GM12801 (cell line): ENCODE data around the gene ETV4.

ENCODE experiments used
- TF ChIP-seq, protein P1 (sequence below): IDR thresholded peaks from one replicate; pipeline ENCODE4 v1.5.1; 2011; ENCODE audit warnings: control low read depth; ENCODE audit not compliant: insufficient read length; ENCODE audit errors: extremely low read depth

Gene ETV4

DNA sequence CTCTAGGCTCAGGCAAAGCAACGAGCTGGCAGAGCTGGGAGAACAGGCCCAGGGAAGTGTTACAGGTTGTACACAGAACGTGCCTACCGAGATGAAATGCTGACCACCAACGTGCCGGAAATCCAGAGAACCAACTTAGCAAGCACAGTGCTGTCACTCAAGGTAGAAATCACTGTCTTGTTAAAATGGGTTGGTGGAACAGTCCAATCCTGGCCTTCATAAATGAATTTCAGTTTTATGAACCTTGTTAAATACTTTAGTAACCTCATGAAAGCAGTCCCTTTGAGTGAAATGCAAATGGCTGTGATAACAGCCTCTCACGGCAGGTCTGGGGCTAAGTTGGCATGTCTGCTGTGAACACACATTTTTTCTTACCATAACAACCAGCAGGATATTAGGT lies 29.0 kb downstream of the ETV4 start:
- TF ChIP-seq, protein P1, sequence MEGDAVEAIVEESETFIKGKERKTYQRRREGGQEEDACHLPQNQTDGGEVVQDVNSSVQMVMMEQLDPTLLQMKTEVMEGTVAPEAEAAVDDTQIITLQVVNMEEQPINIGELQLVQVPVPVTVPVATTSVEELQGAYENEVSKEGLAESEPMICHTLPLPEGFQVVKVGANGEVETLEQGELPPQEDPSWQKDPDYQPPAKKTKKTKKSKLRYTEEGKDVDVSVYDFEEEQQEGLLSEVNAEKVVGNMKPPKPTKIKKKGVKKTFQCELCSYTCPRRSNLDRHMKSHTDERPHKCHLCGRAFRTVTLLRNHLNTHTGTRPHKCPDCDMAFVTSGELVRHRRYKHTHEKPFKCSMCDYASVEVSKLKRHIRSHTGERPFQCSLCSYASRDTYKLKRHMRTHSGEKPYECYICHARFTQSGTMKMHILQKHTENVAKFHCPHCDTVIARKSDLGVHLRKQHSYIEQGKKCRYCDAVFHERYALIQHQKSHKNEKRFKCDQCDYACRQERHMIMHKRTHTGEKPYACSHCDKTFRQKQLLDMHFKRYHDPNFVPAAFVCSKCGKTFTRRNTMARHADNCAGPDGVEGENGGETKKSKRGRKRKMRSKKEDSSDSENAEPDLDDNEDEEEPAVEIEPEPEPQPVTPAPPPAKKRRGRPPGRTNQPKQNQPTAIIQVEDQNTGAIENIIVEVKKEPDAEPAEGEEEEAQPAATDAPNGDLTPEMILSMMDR, result no peak

DNA sequence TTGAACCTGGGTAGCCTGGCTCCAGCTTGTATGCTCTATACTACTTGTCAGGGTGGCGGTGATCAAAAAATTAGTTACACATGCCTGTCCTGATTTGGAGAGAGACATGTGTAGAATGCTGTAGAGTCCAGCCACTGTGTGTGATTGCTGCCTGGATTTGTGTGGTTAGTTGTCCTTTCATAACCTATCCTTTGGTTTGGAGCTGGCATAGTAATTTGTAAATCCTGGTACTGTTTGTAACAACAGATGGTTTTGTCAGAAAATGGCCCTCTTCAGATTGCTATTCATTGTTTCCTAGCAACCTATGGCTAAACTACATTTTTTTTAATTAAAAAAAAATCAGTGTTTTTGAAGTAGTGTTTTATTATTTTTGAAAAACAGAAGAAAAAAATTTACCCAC lies 30.5 kb downstream of the ETV4 start:
- TF ChIP-seq, protein P1, result no peak

DNA sequence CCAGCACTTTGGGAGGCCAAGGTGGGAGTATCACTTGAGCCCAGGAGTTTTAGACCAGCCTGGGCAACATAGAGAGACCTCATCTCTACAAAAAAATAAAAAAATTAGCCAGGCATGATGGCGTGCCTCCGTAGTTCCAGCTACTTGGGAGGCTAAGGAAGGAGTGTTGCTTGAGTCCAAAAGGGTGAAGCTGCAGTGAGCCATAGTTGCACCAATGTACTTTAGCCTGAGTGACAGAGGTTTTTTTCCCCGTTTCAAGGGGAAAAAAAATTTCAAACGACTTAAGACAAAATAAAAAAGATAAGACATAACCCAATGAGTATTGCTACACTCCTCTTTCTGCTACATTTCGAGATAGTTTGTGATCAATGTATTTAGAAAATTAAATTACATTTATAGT lies 55.5 kb downstream of the ETV4 start:
- TF ChIP-seq, protein P1, result no peak

DNA sequence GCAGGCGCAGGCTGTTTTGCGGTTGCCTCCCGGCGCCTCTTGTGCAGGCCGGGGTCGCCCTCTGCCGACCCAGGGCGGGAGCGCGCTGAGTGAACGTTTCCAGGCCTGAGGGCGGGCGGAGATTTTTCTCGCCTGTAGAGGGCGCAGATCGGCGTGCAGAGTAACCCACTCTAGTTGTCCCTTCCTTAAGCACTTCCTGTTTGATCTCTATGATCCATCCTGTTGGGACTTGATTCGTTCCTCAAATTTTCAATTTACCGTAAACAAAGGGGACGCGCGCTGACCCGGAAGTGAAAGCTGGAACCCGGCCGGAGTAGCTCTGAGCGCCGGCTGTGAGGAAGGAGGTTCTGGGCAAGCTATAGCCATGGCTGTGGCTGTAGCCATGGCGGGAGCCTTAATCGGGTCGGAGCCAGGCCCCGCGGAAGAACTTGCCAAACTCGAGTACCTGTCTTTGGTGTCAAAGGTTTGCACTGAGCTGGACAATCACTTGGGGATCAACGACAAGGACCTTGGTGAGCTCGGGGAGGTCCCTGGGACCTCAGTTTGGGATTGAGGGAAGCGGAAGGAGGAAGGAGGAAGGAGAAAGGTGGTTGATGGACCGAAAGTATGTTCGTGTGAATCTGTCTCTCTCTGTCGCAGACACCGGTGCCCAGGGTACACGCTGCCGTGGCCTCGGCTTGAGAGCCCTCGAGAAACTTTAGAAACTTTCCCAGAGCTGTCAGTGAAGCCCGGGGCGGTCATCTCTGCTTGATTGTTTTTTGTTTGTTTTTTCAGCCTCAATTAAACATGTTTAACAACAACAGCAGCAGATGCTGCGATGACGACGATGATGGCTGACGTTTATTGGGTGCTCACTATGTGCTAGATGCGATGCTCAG lies 62.2 kb downstream of the ETV4 start, which contains the start of gene DHX8:
Gene DHX8, plus strand, starts transcription at position 302 of the 878 bp plus-strand sequence. Its CDS starts 63 bp downstream, at position 365.
- TF ChIP-seq, protein P1, result peak; percentile 98

DNA sequence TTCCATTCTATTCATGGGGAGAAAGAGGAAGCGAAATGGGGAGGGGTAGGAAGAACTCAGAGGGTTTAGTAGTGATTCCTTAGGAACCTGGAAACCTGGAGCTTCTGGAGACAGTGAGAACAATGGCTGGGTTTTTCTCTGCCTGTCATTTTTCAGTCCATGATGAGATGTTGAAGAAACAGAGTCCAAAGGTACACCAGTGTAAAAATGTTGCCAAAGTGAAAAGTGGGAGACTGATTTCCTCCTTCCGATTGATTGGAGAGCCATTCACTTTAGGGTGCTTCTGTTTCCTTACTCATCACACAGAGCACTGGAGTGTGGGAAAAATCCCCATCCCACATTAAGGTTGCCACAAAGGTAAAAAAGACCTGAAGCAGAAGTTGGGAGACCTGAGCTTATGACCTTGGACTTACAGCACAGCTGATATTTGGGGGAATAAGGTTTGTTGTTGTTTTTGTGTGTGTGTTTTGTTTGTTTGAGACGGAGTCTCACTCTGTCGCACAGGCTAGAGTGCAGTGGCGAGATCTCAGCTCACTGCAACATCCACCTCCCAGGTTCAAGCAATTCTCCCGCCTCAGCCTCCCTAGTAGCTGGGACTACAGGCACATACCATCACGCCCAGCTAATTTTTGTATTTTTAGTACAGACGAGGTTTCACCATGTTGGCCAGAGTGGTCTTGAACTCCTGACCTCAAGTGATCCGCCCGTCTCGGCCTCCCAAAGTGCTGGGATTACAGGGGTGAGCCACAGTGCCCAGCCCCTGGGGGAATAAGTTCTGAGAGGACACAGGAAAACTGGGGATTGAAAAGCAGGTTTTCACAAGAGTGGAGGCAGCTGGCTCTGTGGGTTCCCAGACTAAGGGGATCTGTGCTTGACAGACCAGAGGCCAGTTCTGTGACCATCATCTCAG lies 63.8 kb downstream of the ETV4 start:
- TF ChIP-seq, protein P1, result no peak

DNA sequence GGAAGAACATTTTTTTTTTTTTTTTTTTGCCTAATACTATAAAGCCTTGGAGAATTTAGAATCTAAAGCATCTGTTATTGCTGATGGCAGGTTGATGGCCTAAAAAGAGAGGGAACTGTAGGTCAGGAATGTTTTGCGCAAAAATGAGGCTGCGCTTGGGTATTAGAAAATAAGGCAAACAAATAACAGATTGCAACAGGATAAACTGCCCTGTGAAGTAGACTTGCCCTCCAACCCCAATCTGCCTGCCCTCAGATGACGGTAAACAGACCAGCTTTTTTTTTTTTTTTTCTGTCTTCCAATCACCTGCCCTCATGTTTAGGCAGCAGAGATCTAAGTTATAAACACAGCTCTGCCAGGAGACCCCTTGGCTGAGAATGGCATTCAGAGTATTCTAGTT lies 66.2 kb downstream of the ETV4 start:
- TF ChIP-seq, protein P1, result no peak
